GM18499 (cell line): ENCODE results near the gene FBXL2.
"Not testable (repeated sequence)": the region's sequence is repeated elsewhere in the genome, so short reads cannot be mapped to it uniquely, and the experiment has no call there.

Experiments
- ATAC-seq: cut with Tn5 transposase; IDR thresholded peaks from one replicate; pipeline ENCODE4 v1.9.1; 2021; ENCODE audit warnings: moderate number of reproducible peaks; ENCODE audit not compliant: insufficient read depth, unreplicated experiment

FBXL2 gene

GRCh38 chr3:33377931-33378330 lies 100.7 kb downstream of the FBXL2 start:
- no peak for ATAC-seq

GRCh38 chr3:33380653-33381052 lies 103.4 kb downstream of the FBXL2 start:
- no peak for ATAC-seq

DNA sequence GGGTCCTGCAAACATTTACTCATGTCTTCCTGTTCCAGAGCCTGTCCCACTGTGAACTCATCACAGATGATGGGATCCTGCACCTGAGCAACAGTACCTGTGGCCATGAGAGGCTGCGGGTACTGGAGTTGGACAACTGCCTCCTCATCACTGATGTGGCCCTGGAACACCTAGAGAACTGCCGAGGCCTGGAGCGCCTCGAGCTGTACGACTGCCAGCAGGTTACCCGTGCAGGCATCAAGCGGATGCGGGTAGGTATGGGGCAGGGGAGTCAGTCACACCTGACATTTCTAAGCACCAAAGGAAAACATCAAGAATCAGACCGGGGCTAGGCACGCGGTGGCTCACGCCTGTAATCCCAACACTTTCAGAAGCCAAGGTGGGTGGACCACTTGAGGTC lies 106.7 kb downstream of the FBXL2 start:
- no peak for ATAC-seq

DNA sequence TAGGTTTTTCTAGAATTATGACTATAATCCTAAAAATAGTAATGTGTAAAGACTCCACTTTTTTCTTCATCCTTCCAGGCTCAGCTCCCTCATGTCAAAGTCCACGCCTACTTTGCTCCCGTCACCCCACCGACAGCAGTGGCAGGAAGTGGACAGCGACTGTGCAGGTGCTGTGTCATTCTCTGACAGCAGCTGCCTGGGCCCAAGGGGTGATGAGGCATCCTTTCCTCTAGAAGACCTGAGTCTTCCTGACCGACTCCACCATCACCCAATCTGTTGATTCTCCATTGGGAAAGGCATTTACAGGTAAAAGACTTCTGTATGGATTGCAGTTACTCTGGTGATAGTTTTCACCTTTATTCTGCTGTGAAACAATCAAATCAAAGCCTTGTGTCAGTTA lies 108.2 kb downstream of the FBXL2 start:
- ATAC-seq: no peak

DNA sequence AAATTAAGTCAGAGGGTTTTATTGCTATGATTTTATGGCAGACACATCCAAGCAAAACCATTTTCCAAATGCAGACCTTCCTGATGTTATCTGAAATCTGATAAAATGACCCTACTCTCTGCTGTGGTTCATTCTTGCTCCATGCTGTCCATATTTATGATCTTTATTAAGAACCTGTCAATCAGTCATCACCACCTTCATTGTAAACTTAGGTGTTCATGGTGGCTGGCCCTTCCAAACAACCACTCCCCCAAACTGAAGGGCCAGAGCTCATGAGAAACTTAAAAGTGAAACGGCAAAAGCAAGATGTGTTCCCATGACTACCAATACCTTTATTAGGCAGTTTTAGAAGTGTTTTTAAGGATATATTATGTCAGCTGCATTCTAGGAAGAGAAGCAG lies 109.4 kb downstream of the FBXL2 start:
- ATAC-seq: no peak

DNA sequence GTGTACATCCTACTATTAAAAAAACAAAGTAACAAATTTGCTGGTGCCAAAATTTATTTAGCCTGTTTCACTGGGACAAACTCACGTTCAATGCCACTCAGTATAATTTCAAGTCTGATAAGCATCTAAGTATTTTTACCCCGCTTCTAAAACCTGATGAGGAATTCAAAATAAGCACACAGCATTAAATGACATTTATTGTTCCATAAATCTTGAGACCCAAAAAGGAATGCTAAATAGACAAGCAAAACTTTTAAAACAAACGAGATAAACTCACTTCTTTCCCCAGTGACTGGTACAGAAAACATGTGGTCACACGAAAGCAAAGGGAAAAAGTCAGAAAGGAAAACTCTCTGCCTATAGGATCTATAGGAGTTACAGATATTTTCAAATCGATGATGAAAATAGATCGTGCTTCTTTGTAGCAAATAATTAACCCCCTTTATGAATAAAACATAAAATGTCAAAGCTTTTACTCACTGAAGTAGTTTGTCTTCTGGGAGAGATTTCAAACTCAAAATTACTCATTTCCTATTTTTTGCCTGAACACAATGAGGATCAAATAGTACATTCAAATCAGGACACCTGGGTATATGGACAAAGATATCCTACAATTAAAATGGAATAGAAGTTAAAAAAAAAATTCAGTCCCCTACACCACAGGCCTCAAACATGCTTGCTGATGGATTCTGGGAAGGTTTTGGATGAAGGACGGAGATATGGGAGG lies 111.3 kb downstream of the FBXL2 start:
- no peak for ATAC-seq

- ATAC-seq: no peak
These were observed 112.7 kb downstream of the FBXL2 start for GRCh38 chr3:33389908-33390307.

- ATAC-seq: no peak
These were observed 114.2 kb downstream of the FBXL2 start for GRCh38 chr3:33391255-33391995.

DNA sequence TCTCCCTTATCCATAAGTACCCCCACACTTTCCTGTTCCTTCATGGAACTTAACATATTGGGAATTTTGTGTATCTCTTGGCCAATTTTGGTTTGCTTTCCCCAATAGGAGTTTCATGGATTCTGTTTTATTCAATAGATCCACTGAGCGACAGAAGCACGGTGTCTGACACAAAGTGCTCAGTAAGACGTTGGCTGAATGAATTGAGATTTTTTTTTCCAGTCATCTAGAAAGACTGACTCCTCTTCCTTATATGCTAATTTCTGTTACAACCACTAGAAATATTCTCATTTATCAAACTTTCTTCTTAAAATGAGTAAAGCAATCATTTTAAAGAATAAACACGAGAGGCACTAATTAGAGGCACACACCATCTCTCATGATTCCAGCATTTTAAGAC lies 114.9 kb downstream of the FBXL2 start:
- ATAC-seq: no peak

DNA sequence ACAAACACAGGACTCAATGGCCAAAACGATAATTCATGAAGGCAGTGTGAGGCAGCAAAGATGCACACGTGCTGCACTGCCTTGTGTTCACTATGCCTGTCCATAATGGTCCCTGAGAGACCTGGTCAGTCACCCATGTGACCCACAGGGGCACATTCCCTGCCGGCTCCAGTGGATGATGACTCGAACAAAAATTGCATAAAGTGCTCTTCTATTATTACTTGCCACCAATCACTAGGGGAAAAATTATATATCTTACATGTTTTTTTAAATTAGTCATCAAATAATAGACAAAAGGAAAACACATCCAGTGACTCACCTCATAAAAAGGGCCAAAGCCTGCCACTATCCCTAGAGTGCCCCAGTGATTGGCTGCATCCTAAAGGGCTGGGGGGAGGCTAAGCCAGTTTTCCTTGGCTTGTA lies 115.5 kb downstream of the FBXL2 start:
- ATAC-seq: no peak

- no peak for ATAC-seq
These were observed 117.3 kb downstream of the FBXL2 start for GRCh38 chr3:33394403-33395054.

DNA sequence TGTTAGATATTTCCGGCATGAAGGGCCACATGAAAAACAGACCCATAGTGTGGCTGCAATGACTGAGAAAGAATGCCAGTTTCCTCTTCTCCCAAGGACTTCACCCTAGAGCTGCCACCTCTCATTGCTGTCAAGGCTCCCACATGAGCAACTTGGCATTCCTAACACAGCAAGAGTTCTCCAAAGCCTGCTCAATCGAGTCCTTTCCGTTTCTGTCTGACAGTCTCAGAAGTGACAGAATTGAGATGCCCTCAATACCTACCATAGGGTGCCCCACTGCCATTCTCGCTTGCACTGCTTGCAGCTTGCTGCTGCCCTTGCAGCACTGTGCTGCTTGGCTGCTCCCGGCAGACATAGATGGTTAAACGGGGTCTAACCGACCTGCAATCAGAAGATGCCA lies 118.7 kb downstream of the FBXL2 start:
- ATAC-seq: no peak

GRCh38 chr3:33398410-33398809 lies 121.2 kb downstream of the FBXL2 start:
- ATAC-seq: no peak

DNA sequence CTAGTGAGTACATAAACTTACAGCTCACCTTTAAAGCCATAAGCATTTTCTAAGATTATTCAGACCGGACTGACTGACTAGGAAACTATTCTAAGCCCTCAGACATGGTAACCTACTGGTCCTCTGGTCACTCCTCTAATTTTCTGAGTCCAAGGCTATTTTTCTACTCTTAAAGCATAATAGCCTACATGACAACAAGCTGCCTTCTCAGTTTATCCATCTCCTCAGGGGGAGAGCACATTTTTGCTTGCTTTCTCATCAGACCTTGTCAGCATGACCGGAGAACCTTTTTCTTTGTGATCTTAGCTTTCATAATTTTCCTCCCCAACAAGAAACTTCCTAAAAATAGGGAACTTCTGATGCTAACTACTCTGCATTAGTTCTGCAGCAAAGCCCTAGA lies 124.5 kb downstream of the FBXL2 start:
- ATAC-seq: no peak

DNA sequence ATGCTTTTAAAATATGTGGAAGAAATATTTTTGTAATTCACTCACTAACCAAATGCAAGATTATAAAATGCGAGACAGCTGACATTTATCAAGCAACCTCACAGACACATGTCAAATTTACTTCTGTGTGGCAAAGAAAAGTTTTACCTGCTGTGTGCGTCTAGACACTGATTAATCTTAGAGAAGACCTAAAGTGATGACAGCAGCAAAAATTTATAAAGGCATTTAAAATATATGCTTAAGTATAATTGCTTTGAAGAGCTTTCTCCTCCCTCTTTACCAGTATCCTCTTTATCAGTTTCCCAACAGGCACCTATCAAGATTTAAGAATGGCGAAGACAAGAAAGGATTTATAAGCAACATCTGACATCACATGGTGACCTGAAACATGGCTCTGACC lies 125.7 kb downstream of the FBXL2 start:
- ATAC-seq: no peak

DNA sequence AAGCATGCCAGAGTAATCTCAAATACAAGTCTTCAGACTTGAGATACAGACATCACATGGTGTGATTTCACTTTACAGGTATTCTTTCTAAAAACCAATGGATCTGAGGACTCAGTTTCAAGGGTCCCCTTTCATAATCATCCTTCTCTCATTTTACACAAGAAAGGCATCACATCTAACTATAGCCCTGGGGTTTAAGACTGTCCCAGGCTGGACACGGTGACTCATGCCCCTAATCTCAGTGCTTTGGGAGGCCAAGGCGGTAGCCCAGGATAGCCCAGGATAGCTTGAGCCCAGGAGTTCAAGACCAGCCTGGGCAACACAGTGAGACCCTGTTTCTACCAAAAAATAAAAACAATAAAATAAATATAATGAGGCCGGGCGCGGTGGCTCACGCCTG lies 126.5 kb downstream of the FBXL2 start:
- ATAC-seq: no peak

DNA sequence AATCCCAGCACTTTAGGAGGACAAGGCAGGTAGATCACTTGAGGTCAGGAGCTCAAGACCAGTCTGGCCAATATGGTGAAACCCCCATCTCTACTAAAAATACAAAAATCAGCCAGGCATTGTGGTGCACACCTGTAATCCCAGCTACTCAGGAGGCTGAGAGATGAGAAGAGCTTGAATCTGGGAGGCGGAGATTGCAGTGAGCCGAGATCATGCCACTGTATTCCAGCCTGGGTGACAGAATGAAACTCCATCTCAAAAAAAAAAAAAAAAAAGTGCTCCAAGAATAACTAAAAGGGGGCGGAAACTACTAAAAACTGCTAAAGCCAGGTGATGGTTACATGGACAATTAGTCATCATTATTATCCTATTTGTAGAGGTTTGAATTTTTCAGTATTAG lies 133.6 kb downstream of the FBXL2 start:
- not testable (repeated sequence) for ATAC-seq

DNA sequence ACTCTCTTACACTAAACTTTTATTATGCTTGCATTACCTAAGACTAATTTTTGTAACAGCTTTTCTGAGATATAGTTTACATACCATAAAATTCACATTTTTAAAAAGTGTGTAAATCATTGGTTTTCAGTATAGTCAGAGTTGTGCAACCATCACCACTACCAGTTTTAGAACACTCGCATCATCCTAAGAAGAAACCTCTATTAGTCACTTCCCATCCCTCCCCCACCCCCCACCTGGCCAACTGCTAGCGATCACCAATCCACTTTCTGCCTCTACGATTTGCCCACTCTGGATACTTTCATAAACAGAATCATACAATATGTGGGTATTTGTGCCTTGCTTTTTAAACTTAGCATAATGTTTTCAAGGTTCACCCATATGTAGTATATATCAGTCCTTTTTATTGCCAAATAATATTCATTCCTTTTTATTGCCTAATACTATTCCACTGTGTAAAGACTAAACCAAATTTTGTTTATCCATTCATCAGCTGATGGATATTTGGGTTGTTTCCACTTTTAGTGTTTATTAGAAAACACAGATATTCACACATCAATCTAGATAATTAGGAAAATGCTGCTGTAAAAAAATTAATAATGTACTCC lies 139.9 kb downstream of the FBXL2 start:
- no peak for ATAC-seq

DNA sequence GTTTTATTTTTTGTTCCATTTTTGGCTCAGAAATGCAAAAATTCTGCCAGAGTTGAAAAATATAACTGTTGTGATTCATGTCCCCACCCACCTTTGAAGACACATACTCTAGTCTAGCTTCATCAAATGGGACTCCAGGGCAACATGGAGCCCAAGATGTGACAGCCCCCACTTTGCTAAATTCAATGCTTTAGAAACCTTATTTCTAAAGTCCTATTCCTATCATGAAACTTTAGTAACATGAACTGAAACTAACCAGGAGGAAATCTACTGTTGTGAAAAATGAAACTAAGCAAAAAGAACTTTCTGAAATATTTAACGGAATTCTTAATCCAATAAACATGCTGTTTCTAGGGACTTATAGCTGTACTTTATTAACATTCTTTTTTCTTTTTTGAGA lies 142.7 kb downstream of the FBXL2 start:
- ATAC-seq: no peak

DNA sequence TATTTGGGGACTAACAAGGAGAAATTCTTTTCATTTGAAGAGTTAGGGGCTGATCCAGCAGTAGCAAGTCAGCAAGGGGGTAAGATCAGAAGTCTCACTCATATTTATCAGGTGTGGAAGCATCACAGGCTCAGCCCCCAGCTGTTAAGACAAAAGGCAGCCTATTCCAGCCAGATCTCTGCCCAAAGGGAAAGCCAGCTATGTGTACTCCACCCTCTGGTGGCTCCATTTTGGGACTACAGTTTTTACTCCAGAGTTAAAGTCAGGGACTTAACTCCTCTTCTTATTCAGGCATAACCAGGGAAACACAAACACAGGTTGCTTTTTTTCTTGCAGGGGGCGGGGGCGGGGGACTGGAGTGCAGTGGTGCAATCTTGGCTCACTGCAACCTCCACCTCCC lies 143.7 kb downstream of the FBXL2 start:
- no peak for ATAC-seq
